ENCODE measurements around the gene SIRT6.
"Not testable (repeated sequence)": the region's sequence is repeated elsewhere in the genome, so short reads cannot be mapped to it uniquely, and the experiment has no call there.

Gene SIRT6

DNA sequence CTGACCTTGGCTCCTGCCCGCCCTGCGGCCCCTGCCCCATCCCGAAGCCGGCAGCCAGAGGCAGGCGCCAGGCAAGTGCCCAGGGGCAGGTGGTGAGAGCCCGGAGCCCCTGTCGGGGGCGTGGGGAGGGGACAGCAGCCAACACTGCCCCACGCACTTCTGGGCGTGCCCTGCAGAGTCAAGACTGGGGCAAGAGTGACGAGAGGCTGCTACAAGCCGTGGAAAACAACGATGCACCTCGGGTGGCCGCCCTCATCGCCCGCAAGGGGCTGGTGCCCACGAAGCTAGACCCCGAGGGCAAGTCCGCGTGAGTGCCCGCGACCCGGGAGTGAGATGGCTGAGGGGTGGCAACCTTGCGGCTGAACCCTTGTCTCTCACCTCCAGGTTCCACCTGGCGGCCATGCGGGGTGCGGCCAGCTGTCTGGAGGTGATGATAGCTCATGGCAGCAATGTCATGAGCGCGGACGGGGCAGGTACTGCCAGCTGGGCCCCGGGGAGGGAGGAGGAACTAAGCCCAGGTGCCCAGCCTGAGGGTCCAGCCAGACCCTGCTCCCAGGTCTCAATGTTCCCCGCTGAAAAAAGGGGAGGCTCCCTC lies 17.4 kb upstream of the SIRT6 start:
- no peak for DNase-seq (ENCODE audit: low read depth)

- no peak for DNase-seq (ENCODE audit: low read depth)
Measured at GRCh38 chr19:4198467-4199126, 16.2 kb upstream of the SIRT6 start.

GRCh38 chr19:4197625-4198466 lies 15.5 kb upstream of the SIRT6 start:
- DNase-seq (ENCODE audit: low read depth), result no peak

DNA sequence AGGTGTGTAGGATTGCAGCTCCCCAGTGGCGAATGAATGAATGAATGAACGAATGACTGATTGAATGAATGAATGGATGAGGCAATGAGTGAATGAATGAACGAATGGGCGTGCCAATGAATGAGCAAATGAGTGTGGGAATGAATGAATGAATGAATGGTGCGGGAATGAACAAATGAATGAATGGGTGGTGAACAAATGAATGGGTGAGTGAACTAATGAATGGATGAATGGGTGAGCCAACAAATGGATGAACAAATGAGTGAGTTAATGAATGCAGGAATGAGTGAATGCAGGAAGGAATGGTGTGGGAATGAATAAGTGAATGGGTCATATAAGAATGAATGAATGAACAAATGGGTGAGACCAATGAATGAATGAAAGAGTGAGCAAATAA lies 14.9 kb upstream of the SIRT6 start:
- no peak for DNase-seq (ENCODE audit: low read depth)

DNA sequence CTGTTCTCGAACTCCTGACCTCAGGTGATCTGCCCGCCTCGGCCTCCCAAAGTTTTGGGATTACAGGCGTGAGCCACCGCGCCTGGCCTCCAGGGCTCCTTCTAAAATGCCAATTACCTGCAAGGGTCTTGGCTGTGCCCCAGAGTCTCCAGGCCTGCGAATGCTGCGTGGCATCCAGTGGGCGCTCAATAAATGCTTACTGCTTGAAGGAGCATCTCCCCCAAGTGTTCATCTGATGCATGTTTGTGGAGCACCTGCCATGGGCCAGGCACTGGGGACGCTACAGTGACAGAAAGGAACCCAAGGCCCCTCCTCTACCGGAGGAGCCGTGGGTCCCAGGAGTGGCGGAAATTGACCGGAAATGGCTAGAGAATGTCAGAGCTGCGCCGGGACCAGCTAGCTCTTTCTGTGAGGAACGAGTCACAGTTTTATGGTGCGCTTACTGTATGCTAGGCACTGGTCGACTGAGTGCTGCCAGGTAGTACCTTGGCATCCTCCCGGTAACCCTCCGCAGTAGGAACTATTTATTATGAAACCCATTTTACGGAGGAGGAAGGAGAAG lies 14.3 kb upstream of the SIRT6 start:
- DNase-seq (ENCODE audit: low read depth), result no peak

- DNase-seq (ENCODE audit: low read depth), result no peak
Measured at GRCh38 chr19:4196009-4196408, 13.6 kb upstream of the SIRT6 start.

- DNase-seq (ENCODE audit: low read depth), result no peak
Measured at GRCh38 chr19:4194353-4194752, 12.0 kb upstream of the SIRT6 start.

GRCh38 chr19:4192537-4192936 lies 10.2 kb upstream of the SIRT6 start:
- DNase-seq (ENCODE audit: low read depth), result not testable (repeated sequence)

GRCh38 chr19:4189641-4190040 lies 7.3 kb upstream of the SIRT6 start:
- DNase-seq (ENCODE audit: low read depth), result no peak

DNA sequence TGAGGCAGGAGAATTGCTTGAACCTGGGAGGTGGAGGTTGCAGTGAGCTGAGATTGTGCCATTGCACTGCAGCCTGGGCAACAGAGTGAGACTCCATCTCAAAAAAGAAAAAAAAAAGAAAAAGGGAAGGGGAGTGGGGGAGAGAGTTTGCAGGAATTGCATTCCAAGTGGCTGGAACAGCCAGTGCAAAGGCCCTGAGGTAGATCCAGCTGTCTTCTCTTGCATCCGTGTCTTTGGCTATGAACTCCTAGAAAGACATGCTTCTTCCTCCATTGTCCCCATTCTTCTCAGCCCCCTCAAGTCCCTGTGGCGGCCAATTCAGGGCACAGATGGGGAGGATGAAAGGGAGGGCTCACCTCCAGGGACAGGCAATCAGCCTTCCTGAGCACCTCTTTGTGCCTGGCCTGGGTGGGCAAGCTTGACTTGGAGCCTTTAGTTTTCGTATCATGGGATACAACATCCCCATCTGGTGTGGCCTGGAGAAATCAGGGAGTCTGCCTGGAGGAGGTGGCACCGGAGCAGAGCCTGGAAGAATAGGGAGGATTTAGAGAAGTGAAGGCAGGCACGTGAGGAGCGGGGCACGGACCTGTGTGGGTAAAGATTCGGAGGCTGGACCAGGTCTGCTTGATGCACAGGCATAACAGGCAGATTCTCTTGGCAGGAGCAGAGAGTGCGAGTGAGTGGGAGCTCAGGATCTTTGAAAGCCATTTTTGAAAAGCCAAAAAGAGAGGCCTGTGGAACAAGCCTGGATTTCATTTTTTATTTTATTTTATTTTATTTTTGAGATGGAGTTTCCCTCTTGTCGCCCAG lies 5.2 kb upstream of the SIRT6 start:
- no peak for DNase-seq (ENCODE audit: low read depth)

GRCh38 chr19:4186087-4186993 lies 4.0 kb upstream of the SIRT6 start:
- DNase-seq (ENCODE audit: low read depth), result no peak

DNA sequence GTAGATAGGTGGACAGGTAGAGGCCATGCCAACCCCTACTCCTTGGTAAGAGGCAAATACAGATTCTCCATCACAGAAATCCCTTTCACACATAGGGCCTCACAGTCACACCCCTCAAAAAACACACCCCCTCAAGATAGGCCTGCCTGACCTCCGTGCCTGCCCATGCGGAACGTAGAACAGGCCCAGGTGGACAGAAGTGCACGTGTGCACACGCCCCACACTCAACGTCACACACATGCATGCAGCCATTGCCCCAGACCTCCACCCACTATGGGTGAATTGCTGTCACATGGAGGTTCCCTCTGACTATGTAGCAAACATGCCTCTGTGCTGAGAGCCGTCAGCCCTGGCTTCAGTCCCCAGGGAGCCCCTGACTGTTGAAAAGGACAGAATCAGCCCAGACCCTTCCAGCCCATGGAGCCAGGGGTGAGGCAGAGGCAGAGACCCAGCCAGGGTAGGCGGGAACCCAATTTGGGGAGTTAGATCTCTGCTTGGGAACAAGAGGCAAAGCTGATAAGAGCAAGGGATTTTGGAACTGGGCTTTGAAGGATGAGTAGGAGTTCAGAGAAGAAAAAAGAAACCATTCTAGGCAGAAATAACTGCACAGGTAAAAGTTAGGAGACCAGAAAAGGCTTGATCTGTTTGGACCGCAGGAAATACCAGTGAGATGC lies 3.2 kb upstream of the SIRT6 start:
- DNase-seq (ENCODE audit: low read depth), result no peak

- DNase-seq (ENCODE audit: low read depth), result no peak
Measured at GRCh38 chr19:4184718-4185352, 2.5 kb upstream of the SIRT6 start.

DNA sequence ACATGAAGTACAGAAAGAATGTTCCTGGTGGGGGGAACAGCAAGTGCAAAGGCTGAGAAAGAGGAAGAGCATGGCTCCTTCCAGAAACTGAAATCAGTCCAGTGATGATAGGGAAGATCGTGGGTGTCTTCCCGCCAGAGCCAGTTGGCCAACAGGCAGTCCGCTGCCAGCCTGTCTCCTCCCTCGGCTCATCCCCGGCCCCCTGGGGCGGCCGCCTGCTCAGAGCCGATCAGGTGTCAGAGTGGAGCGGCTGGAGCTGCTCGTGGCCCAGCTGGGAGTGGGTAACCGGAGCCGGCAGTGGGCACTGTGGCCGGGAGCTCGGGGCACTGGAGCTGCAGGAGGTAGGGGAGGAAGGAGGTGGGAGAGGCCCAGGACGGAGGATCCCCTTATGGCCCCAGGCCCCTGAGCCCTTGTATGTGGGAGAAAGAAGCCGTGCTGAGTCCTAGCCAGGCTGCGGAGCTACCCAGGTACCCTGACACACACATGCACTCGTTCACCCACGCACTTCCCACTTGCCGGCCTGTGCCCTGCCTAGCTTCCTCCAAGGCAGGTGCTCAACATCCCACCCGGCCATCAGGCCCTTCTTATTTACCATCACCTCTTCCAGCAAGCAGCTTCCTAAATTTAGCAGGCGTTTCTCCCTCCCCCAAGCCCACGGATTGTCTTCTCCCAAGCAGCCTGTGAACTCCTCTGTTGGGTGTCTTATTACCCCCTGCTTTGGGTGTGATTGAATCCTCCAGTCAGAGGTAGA lies 1.8 kb upstream of the SIRT6 start:
- DNase-seq (ENCODE audit: low read depth), result no peak

DNA sequence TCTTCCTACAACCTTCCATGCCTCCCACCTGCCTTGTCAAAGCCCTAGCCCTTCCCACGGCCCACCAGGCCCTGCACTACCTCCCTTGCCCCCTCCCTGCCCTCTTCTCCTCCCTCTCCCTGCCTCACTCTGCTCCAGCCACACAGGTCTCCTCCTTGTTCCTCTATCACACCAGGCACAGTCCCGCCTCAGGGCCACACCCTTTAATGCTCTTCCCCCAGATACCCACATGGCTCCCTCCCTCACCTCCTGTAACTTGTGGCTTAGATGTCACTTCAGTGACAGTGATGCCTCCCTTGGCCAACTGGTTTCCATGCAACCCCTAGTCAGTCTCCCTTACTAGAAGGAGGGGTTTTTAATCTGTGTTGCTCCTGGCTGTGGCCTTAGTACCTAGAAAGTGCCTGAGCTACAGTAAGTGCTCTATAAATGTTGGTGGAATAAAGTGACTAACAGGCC lies 1.3 kb downstream of the SIRT6 start:
- DNase-seq (ENCODE audit: low read depth), result no peak

DNA sequence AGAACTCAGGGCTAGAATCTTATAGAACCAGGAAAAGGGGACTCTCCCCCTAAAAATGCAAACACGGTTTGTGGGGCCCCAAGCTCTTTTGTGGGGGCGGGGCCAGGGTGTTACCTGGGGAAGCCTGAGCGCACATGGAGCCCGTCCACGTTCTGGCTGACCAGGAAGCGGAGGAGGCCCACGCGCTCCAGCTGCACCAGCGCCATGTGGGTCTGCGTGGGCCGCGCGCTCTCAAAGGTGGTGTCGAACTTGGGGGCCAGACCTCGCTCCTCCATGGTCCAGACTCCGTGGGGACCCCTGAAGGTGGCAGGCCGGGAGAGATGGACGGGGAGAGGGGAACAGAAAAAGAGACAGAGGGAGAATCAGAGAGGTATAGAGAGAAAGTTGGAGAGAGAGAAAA lies 3.4 kb downstream of the SIRT6 start:
- no peak for DNase-seq (ENCODE audit: low read depth)

DNA sequence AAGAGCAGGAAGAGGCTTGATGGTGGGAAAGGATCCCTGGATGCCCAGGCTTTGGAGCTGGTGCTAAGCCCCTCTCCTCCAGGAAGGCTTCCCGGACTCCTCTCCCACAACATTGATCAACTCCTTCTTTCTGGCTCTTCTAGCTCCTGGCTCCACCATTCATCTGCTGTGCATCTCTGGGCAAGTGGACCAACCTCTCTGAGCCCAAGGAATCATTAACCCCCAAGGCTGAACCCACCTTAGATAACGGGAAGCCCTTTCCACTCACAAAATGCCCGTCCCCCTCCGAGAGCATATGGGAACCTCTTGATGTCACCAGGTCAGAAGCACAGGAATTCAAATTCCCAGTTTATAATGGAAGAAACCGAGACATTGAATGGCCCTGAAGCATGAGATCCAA lies 5.2 kb downstream of the SIRT6 start:
- no peak for DNase-seq (ENCODE audit: low read depth)

GRCh38 chr19:4175669-4175931 lies 6.8 kb downstream of the SIRT6 start:
- DNase-seq (ENCODE audit: low read depth), result no peak

GRCh38 chr19:4174895-4175668 lies 7.3 kb downstream of the SIRT6 start:
- DNase-seq (ENCODE audit: low read depth), result no peak

Data from HS-5 (cell line).